ENCODE data around the gene ZRANB2.

ZRANB2 gene

GRCh38 chr1:71080739-71081696 lies at the start of gene ZRANB2:
Gene ZRANB2, minus strand, starts transcription at chr1:71081035. Its CDS starts 40 bp downstream, at chr1:71080995.
- peak within 1 kb of the TSS; percentile 95 for H3K4me3 ChIP-seq (ENCODE audit: low read depth, low read length)
- DNase-seq (ENCODE audit: low read depth) = peak; percentile 94
- TF ChIP-seq CTCF (IDR thresholded peaks at IDR 0.05; ENCODE audit: control insufficient read depth, extremely low read depth, insufficient read depth) = peak; percentile 55

GRCh38 chr1:71128060-71128459 lies 47.2 kb upstream of the ZRANB2 start:
- H3K4me3 ChIP-seq (ENCODE audit: low read depth, low read length) = no peak overlapping the region
- TF ChIP-seq CTCF (IDR thresholded peaks at IDR 0.05; ENCODE audit: control insufficient read depth, extremely low read depth, insufficient read depth) = no peak
- DNase-seq (ENCODE audit: low read depth) = no peak

GRCh38 chr1:71118086-71118485 lies 37.3 kb upstream of the ZRANB2 start:
- no peak for DNase-seq (ENCODE audit: low read depth)
- no peak overlapping the region for H3K4me3 ChIP-seq (ENCODE audit: low read depth, low read length)
- TF ChIP-seq CTCF (IDR thresholded peaks at IDR 0.05; ENCODE audit: control insufficient read depth, extremely low read depth, insufficient read depth) = no peak

GRCh38 chr1:71116729-71117128 lies 35.9 kb upstream of the ZRANB2 start:
- DNase-seq (ENCODE audit: low read depth) = no peak
- H3K4me3 ChIP-seq (ENCODE audit: low read depth, low read length) = no peak overlapping the region
- no peak for TF ChIP-seq CTCF (IDR thresholded peaks at IDR 0.05; ENCODE audit: control insufficient read depth, extremely low read depth, insufficient read depth)

- TF ChIP-seq CTCF (IDR thresholded peaks at IDR 0.05; ENCODE audit: control insufficient read depth, extremely low read depth, insufficient read depth) = no peak
- DNase-seq (ENCODE audit: low read depth) = no peak
- no peak overlapping the region for H3K4me3 ChIP-seq (ENCODE audit: low read depth, low read length)
Measured at GRCh38 chr1:71106658-71107322, 26.0 kb upstream of the ZRANB2 start.

GRCh38 chr1:71104417-71104816 lies 23.6 kb upstream of the ZRANB2 start:
- H3K4me3 ChIP-seq (ENCODE audit: low read depth, low read length) = no peak overlapping the region
- no peak for TF ChIP-seq CTCF (IDR thresholded peaks at IDR 0.05; ENCODE audit: control insufficient read depth, extremely low read depth, insufficient read depth)
- DNase-seq (ENCODE audit: low read depth) = no peak
